Peyer's patch (tissue), 4 donors: ENCODE data around the gene C6orf132.

ENCODE experiments used
- POLR2A ChIP-seq, 2 donors: fragments of 450-650 bp; IDR thresholded peaks; one replicate each; pipeline ENCODE4 v1.5.1; 2017; ENCODE audit warnings: antibody characterized with exemption in 2 of 2, mild to moderate bottlenecking in 2 of 2, moderate library complexity in 2 of 2
- TF ChIP-seq, protein P1 (sequence below), 6 experiments: fragments of 450-650 bp in 4 of 6; fragments of 200-600 bp in 2 of 6; sonication (generic) in 1 of 6; IDR thresholded peaks; one replicate each; pipeline ENCODE4 v1.5.1; 2017 to 2019; ENCODE audit warnings: antibody characterized with exemption in 6 of 6, mild to moderate bottlenecking in 3 of 6, moderate library complexity in 1 of 6

DNA sequence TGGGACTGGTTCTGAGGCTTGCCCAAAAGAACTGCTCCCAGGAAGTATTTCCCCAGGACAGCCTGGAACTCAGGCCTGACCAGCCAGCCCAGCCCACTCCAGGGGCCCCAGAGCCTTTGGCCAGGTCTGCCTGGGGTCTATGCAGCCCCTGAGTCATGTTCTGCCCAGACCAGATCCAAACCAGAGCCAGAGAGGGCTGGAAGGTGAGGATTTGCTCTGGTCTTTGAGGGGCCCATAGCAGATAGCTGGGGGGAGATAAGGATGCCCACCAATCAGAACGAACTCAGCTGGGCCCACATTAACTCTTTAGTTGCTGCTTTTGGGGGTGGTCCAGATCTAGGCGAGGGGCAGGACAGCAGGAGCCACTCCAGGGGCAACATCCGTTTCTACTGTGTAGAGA, 16.8 kb downstream of the C6orf132 start:
- TF ChIP-seq POLR2A (IDR thresholded peaks at IDR 0.05), result no peak
- TF ChIP-seq, protein P1, sequence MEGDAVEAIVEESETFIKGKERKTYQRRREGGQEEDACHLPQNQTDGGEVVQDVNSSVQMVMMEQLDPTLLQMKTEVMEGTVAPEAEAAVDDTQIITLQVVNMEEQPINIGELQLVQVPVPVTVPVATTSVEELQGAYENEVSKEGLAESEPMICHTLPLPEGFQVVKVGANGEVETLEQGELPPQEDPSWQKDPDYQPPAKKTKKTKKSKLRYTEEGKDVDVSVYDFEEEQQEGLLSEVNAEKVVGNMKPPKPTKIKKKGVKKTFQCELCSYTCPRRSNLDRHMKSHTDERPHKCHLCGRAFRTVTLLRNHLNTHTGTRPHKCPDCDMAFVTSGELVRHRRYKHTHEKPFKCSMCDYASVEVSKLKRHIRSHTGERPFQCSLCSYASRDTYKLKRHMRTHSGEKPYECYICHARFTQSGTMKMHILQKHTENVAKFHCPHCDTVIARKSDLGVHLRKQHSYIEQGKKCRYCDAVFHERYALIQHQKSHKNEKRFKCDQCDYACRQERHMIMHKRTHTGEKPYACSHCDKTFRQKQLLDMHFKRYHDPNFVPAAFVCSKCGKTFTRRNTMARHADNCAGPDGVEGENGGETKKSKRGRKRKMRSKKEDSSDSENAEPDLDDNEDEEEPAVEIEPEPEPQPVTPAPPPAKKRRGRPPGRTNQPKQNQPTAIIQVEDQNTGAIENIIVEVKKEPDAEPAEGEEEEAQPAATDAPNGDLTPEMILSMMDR (IDR thresholded peaks at IDR 0.05), result no peak
